Immature natural killer cell (primary cell): ENCODE data around the gene ATAD3C. TPM values are rescaled to one million over a fixed set of nuclear protein-coding genes. Genes with fewer than 3 reads are reported as not detected.
A peak's percentile ranks its signal among the peaks of the same experiment; 100 is the strongest.
"Not testable (repeated sequence)": the region's sequence is repeated elsewhere in the genome, so short reads cannot be mapped to it uniquely, and the experiment has no call there.

Experiments
- DNase-seq, 3 donors: peaks; one replicate each; pipeline ENCODE4 v3.0.0; 2022; ENCODE audit warnings: mixed read lengths in 1 of 3
- H3K27ac Mint-ChIP-seq, 6 donors: one replicate each; pipeline ENCODE4 v1.8.0; 2020; ENCODE audit warnings: mixed read lengths in 6 of 6, mild to moderate bottlenecking in 5 of 6, inconsistent platforms in 4 of 6, moderate library complexity in 3 of 6
- H3K27me3 Mint-ChIP-seq, 3 donors: one replicate each; pipeline ENCODE4 v1.8.0; 2020 to 2021; ENCODE audit warnings: low read depth in 3 of 3, mild to moderate bottlenecking in 3 of 3, mixed read lengths in 3 of 3, moderate library complexity in 3 of 3, inconsistent platforms in 1 of 3
- H3K36me3 Mint-ChIP-seq, 3 donors: one replicate each; pipeline ENCODE4 v1.8.0; 2020; ENCODE audit warnings: mixed read lengths in 3 of 3, inconsistent platforms in 2 of 3, mild to moderate bottlenecking in 2 of 3
- H3K4me1 Mint-ChIP-seq, 2 donors: one replicate each; pipeline ENCODE4 v1.8.0; 2020; ENCODE audit warnings: inconsistent platforms in 2 of 2, mild to moderate bottlenecking in 2 of 2, mixed read lengths in 2 of 2, moderate library complexity in 1 of 2
- H3K4me3 Mint-ChIP-seq, 5 donors: one replicate each; pipeline ENCODE4 v1.8.0; 2020; ENCODE audit warnings: mild to moderate bottlenecking in 5 of 5, mixed read lengths in 5 of 5, inconsistent platforms in 3 of 5, moderate library complexity in 3 of 5
- H3K9me3 Mint-ChIP-seq, 6 donors: one replicate each; pipeline ENCODE4 v1.8.0; 2020; ENCODE audit warnings: mild to moderate bottlenecking in 6 of 6, mixed read lengths in 6 of 6, inconsistent platforms in 4 of 6, moderate library complexity in 3 of 6
- polyA plus RNA-seq, 3 donors: library from polyadenylated mRNA; unstranded; fragments of 300-500 nt; fragmentation: Illumina TruSeq; gene quantifications; one replicate each; pipeline ENCODE4 v1.2.3, GENCODE V29; 2021

Gene ATAD3C
- polyA plus RNA-seq, 3 donors from 2014 or later = 1.5 to 4.0 (median 3.1) TPM

GRCh38 chr1:1513675-1514074, 64.2 kb downstream of the ATAD3C start:
- not testable (repeated sequence) for H3K27me3 Mint-ChIP-seq, DNase-seq, H3K9me3 Mint-ChIP-seq
- Mint-ChIP-seq H3K36me3 (peaks cover 0 to 10% (median 0%) of the 10 kb centered on the region in 3 donors), H3K27ac (peak overlapping the region in 2 of 6 donors; percentile 11 to 58), H3K4me3 (peak overlapping the region; percentile 29 to 65 (median 52)), H3K4me1 (peaks cover 9 to 19% of the 10 kb centered on the region in 2 donors)

GRCh38 chr1:1514376-1514775, 64.9 kb downstream of the ATAD3C start:
- H3K27ac Mint-ChIP-seq, H3K9me3 Mint-ChIP-seq, DNase-seq, H3K4me3 Mint-ChIP-seq, H3K27me3 Mint-ChIP-seq: not testable (repeated sequence)
- H3K4me1 Mint-ChIP-seq = peaks cover 9 to 19% of the 10 kb centered on the region in 2 donors
- peaks cover 0 to 10% (median 0%) of the 10 kb centered on the region in 3 donors for H3K36me3 Mint-ChIP-seq

- H3K4me3 Mint-ChIP-seq, H3K27me3 Mint-ChIP-seq, H3K9me3 Mint-ChIP-seq, DNase-seq, H3K27ac Mint-ChIP-seq: not testable (repeated sequence)
- Mint-ChIP-seq H3K4me1 (peaks cover 0 to 12% of the 10 kb centered on the region in 2 donors), H3K36me3 (peaks cover 0 to 10% (median 0%) of the 10 kb centered on the region in 3 donors)
Measured at GRCh38 chr1:1516923-1517322, 67.4 kb downstream of the ATAD3C start.

- Mint-ChIP-seq H3K4me3 (no peak overlapping the region), H3K9me3 (no peaks in the 10 kb centered on the region), H3K4me1 (peaks cover 0 to 7% of the 10 kb centered on the region in 2 donors), H3K36me3 (peaks cover 0 to 10% (median 0%) of the 10 kb centered on the region in 3 donors), H3K27ac (peak overlapping the region in 2 of 6 donors; percentile 22 to 54), H3K27me3 (no peaks in the 10 kb centered on the region)
- no peak for DNase-seq
Measured at GRCh38 chr1:1517973-1518620, 68.6 kb downstream of the ATAD3C start.

- not testable (repeated sequence) for H3K27ac Mint-ChIP-seq, H3K4me3 Mint-ChIP-seq, DNase-seq, H3K4me1 Mint-ChIP-seq, H3K27me3 Mint-ChIP-seq, H3K9me3 Mint-ChIP-seq
- peaks cover 0 to 10% (median 0%) of the 10 kb centered on the region in 3 donors for H3K36me3 Mint-ChIP-seq
Measured at GRCh38 chr1:1518621-1519007, 69.1 kb downstream of the ATAD3C start.

Other genes starting within 250 kb of the ATAD3C start
- 100 to 1,000 TPM in 2 of 3 donors, 10 to 100 TPM in 1; 56.4 to 136 (median 105) TPM for gene TNFRSF18, start 243.1 kb upstream of the ATAD3C start, polyA plus RNA-seq
- 10 to 100 TPM in 2 of 3 donors, 1 to 10 TPM in 1; 7.6 to 16.3 (median 12.1) TPM for gene TNFRSF4, start 235.5 kb upstream of the ATAD3C start, polyA plus RNA-seq
- 100 to 1,000 TPM; 157 to 240 (median 194) TPM for gene SDF4, start 217.7 kb upstream of the ATAD3C start, polyA plus RNA-seq
- 10 to 100 TPM in 1 of 3 donors, 1 to 10 TPM in 2; 5.3 to 13.9 (median 9.9) TPM for gene B3GALT6, start 217.5 kb upstream of the ATAD3C start, polyA plus RNA-seq
- not detected for gene C1QTNF12, start 203.0 kb upstream of the ATAD3C start, polyA plus RNA-seq
- gene UBE2J2, start 175.8 kb upstream of the ATAD3C start, polyA plus RNA-seq = 100 to 1,000 TPM in 1 of 3 donors, 10 to 100 TPM in 2; 77.8 to 105 (median 83.9) TPM
- gene SCNN1D, start 169.3 kb upstream of the ATAD3C start, polyA plus RNA-seq = not detected
- gene ACAP3, start 141.8 kb upstream of the ATAD3C start, polyA plus RNA-seq = 1 to 10 TPM; 1.4 to 7.0 (median 4.6) TPM
- gene PUSL1, start 141.1 kb upstream of the ATAD3C start, polyA plus RNA-seq = 10 to 100 TPM; 17.3 to 25.4 (median 18.9) TPM
- gene INTS11, start 125.0 kb upstream of the ATAD3C start, polyA plus RNA-seq = 10 to 100 TPM; 62.1 to 68.8 (median 67.5) TPM
- 10 to 100 TPM in 2 of 3 donors, 1 to 10 TPM in 1; 9.2 to 23.7 (median 10.5) TPM for gene CPTP, start 124.9 kb upstream of the ATAD3C start, polyA plus RNA-seq
- gene TAS1R3, start 118.4 kb upstream of the ATAD3C start, polyA plus RNA-seq = under 1 TPM in 1 of 3 donors, not detected in 2; 0.08 TPM
- 1 to 10 TPM in 2 of 3 donors, under 1 TPM in 1; 0.78 to 1.5 (median 1.4) TPM for gene DVL1, start 100.3 kb upstream of the ATAD3C start, polyA plus RNA-seq
- gene MXRA8, start 91.1 kb upstream of the ATAD3C start, polyA plus RNA-seq = not detected
- gene AURKAIP1, start 74.5 kb upstream of the ATAD3C start, polyA plus RNA-seq = 100 to 1,000 TPM; 168 to 216 (median 190) TPM
- 10 to 100 TPM; 16.7 to 34.6 (median 22.0) TPM for gene CCNL2, start 50.4 kb upstream of the ATAD3C start, polyA plus RNA-seq
- gene MRPL20, start 42.4 kb upstream of the ATAD3C start, polyA plus RNA-seq = 100 to 1,000 TPM; 167 to 194 (median 182) TPM
- gene ANKRD65, start 28.4 kb upstream of the ATAD3C start, polyA plus RNA-seq = not detected
- gene VWA1, start 14.0 kb upstream of the ATAD3C start, polyA plus RNA-seq = not detected
- 1 to 10 TPM in 2 of 3 donors, under 1 TPM in 1; 0.39 to 5.0 (median 2.5) TPM for gene ATAD3B, start 22.1 kb downstream of the ATAD3C start, polyA plus RNA-seq
- 10 to 100 TPM in 1 of 3 donors, 1 to 10 TPM in 2; 6.4 to 14.5 (median 7.3) TPM for gene ATAD3A, start 62.5 kb downstream of the ATAD3C start, polyA plus RNA-seq
- gene TMEM240, start 90.9 kb downstream of the ATAD3C start, polyA plus RNA-seq = not detected
- gene SSU72, start 125.2 kb downstream of the ATAD3C start, polyA plus RNA-seq = 100 to 1,000 TPM; 159 to 241 (median 160) TPM
- gene FNDC10, start 150.4 kb downstream of the ATAD3C start, polyA plus RNA-seq = 1 to 10 TPM in 2 of 3 donors, under 1 TPM in 1; 0.64 to 1.4 (median 1.1) TPM
- 10 to 100 TPM; 44.0 to 89.0 (median 86.7) TPM for gene MIB2, start 165.8 kb downstream of the ATAD3C start, polyA plus RNA-seq
- 10 to 100 TPM; 10.4 to 22.3 (median 12.6) TPM for gene MMP23B, start 182.5 kb downstream of the ATAD3C start, polyA plus RNA-seq
- 10 to 100 TPM in 1 of 3 donors, 1 to 10 TPM in 2; 4.8 to 25.0 (median 8.1) TPM for gene CDK11B, start 209.3 kb downstream of the ATAD3C start, polyA plus RNA-seq
- 10 to 100 TPM; 14.4 to 37.7 (median 18.1) TPM for gene SLC35E2B, start 243.1 kb downstream of the ATAD3C start, polyA plus RNA-seq